ENCODE measurements around the gene MYL7. TPM values are rescaled to one million over a fixed set of nuclear protein-coding genes. Genes with fewer than 3 reads are reported as not detected.
"Not testable (repeated sequence)": the region's sequence is repeated elsewhere in the genome, so short reads cannot be mapped to it uniquely, and the experiment has no call there.

MYL7 gene
- total RNA-seq, 1 experiment from 2014 or later: not detected

DNA sequence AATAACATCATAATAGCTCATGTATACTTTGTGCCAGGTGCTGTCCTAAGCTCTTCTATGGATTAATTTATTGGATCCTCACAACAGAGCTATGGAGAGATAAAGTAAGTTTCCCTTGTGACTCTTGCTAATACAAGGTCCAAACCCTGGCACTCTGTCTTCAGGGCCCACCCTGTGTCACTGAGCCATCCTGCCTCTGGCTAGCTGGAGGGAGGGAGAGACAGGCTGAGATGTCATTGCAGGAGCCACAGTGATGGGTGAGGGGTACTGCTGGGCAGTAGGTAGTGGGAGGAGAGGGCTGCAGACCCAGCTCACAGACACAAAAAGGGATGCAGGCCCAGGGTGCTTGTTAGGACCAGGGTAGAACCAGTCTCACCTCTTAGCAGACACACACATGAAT is 31.2 kb upstream of the MYL7 start:
- ChIA-PET CTCF (no interaction called here), POLR2A (ENCODE audit: low non-redundant PET) (no interaction called here)
- no peak for DNase-seq (ENCODE audit: low spot score)
- Histone ChIP-seq H3K36me3 (ENCODE audit: insufficient read depth, low read length, poor library complexity, severe bottlenecking) (no peaks in the 10 kb centered on the region), H3K4me1 (ENCODE audit: insufficient read depth, low read length, poor library complexity, severe bottlenecking) (peaks cover 2% of the 10 kb centered on the region), H3K9me3 (ENCODE audit: low read depth, low read length, poor library complexity, severe bottlenecking) (no peaks in the 10 kb centered on the region), H3K4me3 (ENCODE audit: low read depth, low read length, poor library complexity, severe bottlenecking) (no peak overlapping the region), H3K27me3 (replicated peaks; ENCODE audit: insufficient read depth, low read depth, low read length, poor library complexity) (no peaks in the 10 kb centered on the region), H3K27ac (ENCODE audit: low read depth, low read length, poor library complexity, severe bottlenecking) (no peak overlapping the region)
- no TSS peak for BruUV-seq (replicated peaks)
- TF ChIP-seq EZH2 (IDR thresholded peaks at IDR 0.05; ENCODE audit: borderline replicate concordance, low read depth, low read length, poor library complexity, severe bottlenecking): no peak
- TF ChIP-seq, protein P1, sequence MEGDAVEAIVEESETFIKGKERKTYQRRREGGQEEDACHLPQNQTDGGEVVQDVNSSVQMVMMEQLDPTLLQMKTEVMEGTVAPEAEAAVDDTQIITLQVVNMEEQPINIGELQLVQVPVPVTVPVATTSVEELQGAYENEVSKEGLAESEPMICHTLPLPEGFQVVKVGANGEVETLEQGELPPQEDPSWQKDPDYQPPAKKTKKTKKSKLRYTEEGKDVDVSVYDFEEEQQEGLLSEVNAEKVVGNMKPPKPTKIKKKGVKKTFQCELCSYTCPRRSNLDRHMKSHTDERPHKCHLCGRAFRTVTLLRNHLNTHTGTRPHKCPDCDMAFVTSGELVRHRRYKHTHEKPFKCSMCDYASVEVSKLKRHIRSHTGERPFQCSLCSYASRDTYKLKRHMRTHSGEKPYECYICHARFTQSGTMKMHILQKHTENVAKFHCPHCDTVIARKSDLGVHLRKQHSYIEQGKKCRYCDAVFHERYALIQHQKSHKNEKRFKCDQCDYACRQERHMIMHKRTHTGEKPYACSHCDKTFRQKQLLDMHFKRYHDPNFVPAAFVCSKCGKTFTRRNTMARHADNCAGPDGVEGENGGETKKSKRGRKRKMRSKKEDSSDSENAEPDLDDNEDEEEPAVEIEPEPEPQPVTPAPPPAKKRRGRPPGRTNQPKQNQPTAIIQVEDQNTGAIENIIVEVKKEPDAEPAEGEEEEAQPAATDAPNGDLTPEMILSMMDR (conservative IDR thresholded peaks at IDR 0.05; ENCODE audit: low read depth, low read length): no peak
- intact Hi-C loops (cut with micrococcal nuclease; ENCODE audit: unreplicated experiment): no loop called here

- H3K27ac ChIP-seq (ENCODE audit: low read depth, low read length, poor library complexity, severe bottlenecking); DNase-seq (ENCODE audit: low spot score); H3K4me3 ChIP-seq (ENCODE audit: low read depth, low read length, poor library complexity, severe bottlenecking); H3K36me3 ChIP-seq (ENCODE audit: insufficient read depth, low read length, poor library complexity, severe bottlenecking); BruUV-seq (replicated peaks); H3K9me3 ChIP-seq (ENCODE audit: low read depth, low read length, poor library complexity, severe bottlenecking); intact Hi-C loops (cut with micrococcal nuclease; ENCODE audit: unreplicated experiment); H3K4me1 ChIP-seq (ENCODE audit: insufficient read depth, low read length, poor library complexity, severe bottlenecking); POLR2A ChIA-PET (ENCODE audit: low non-redundant PET); CTCF ChIA-PET; H3K27me3 ChIP-seq (replicated peaks; ENCODE audit: insufficient read depth, low read depth, low read length, poor library complexity): not testable (repeated sequence)
Observed at GRCh38 chr7:44171901-44172300, 30.8 kb upstream of the MYL7 start.

- Histone ChIP-seq H3K27me3 (replicated peaks; ENCODE audit: insufficient read depth, low read depth, low read length, poor library complexity) (no peaks in the 10 kb centered on the region), H3K27ac (ENCODE audit: low read depth, low read length, poor library complexity, severe bottlenecking) (no peak overlapping the region), H3K4me3 (ENCODE audit: low read depth, low read length, poor library complexity, severe bottlenecking) (no peak overlapping the region), H3K9me3 (ENCODE audit: low read depth, low read length, poor library complexity, severe bottlenecking) (no peaks in the 10 kb centered on the region), H3K4me1 (ENCODE audit: insufficient read depth, low read length, poor library complexity, severe bottlenecking) (no peaks in the 10 kb centered on the region), H3K36me3 (ENCODE audit: insufficient read depth, low read length, poor library complexity, severe bottlenecking) (no peaks in the 10 kb centered on the region)
- CTCF ChIA-PET: no interaction called here
- BruUV-seq (replicated peaks): no TSS peak
- intact Hi-C loops (cut with micrococcal nuclease; ENCODE audit: unreplicated experiment): no loop called here
- POLR2A ChIA-PET (ENCODE audit: low non-redundant PET): no interaction called here
- no peak for TF ChIP-seq EZH2 (IDR thresholded peaks at IDR 0.05; ENCODE audit: borderline replicate concordance, low read depth, low read length, poor library complexity, severe bottlenecking)
- TF ChIP-seq, protein P1 (conservative IDR thresholded peaks at IDR 0.05; ENCODE audit: low read depth, low read length): no peak
- DNase-seq (ENCODE audit: low spot score): no peak
Observed at GRCh38 chr7:44167920-44168319, 26.8 kb upstream of the MYL7 start.

GRCh38 chr7:44163591-44163990 is 22.5 kb upstream of the MYL7 start:
- DNase-seq (ENCODE audit: low spot score): no peak
- H3K27ac ChIP-seq (ENCODE audit: low read depth, low read length, poor library complexity, severe bottlenecking): no peak overlapping the region
- H3K36me3 ChIP-seq (ENCODE audit: insufficient read depth, low read length, poor library complexity, severe bottlenecking): no peaks in the 10 kb centered on the region
- no peaks in the 10 kb centered on the region for H3K27me3 ChIP-seq (replicated peaks; ENCODE audit: insufficient read depth, low read depth, low read length, poor library complexity)
- no TSS peak for BruUV-seq (replicated peaks)
- no peak overlapping the region for H3K4me3 ChIP-seq (ENCODE audit: low read depth, low read length, poor library complexity, severe bottlenecking)
- ChIA-PET CTCF (no interaction called here), POLR2A (ENCODE audit: low non-redundant PET) (no interaction called here)
- no peaks in the 10 kb centered on the region for H3K4me1 ChIP-seq (ENCODE audit: insufficient read depth, low read length, poor library complexity, severe bottlenecking)
- H3K9me3 ChIP-seq (ENCODE audit: low read depth, low read length, poor library complexity, severe bottlenecking): no peaks in the 10 kb centered on the region
- intact Hi-C loops (cut with micrococcal nuclease; ENCODE audit: unreplicated experiment): no loop called here
- TF ChIP-seq, protein P1 (conservative IDR thresholded peaks at IDR 0.05; ENCODE audit: low read depth, low read length): no peak
- no peak for TF ChIP-seq EZH2 (IDR thresholded peaks at IDR 0.05; ENCODE audit: borderline replicate concordance, low read depth, low read length, poor library complexity, severe bottlenecking)

All from A673 (cell line).